ENCODE results near the gene CC2D2B.

DNA sequence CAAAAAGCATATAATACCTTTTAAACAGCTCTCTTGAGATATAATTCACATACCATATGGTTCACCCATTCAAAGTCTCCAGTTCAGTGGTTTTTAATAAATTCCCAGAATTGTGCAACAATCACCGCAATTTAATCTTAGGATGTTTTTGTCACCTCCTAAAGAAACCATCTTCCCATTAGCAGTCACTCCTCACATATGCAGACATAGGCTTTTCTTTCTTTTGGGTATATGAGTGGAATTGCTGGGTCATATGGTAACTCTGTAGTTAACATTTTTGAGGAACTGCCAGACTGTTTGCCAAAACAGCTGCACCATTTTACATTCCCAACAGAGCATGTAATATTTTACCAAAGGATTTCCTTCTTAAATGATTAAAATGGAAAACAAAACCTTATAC, 57.0 kb downstream of the CC2D2B start:
- TF ChIP-seq CTCF (IDR thresholded peaks at IDR 0.05; ENCODE audit: insufficient read depth, low read depth, low read length) (no peak), EZH2 (IDR thresholded peaks at IDR 0.05; ENCODE audit: insufficient read depth, low read length) (no peak)

All from astrocyte (in vitro differentiated cells and primary cell).